K562 (cell line): ENCODE data around the gene KRT31.

Source experiments
- CHCHD3 ChIP-seq: fragments of 250-450 bp; sonication (Bioruptor Pico); IDR thresholded peaks from 2 replicates; pipeline ENCODE4 v2.1.2; 2022; ENCODE audit warnings: mild to moderate bottlenecking
- EGR1 ChIP-seq: fragments of 450-650 bp; conservative IDR thresholded peaks from 2 replicates; pipeline ENCODE4 v1.6.1; 2017; ENCODE audit warnings: mild to moderate bottlenecking
- FOXA1 ChIP-seq: fragments of 450-650 bp; IDR thresholded peaks from 2 replicates; pipeline ENCODE4 v1.6.1; 2016; ENCODE audit warnings: mild to moderate bottlenecking, borderline replicate concordance
- HDGF ChIP-seq: fragments of 450-650 bp; IDR thresholded peaks from 2 replicates; pipeline ENCODE4 v1.6.1; 2016
- KLF16 ChIP-seq: IDR thresholded peaks from 2 replicates; pipeline ENCODE4 v1.6.1; 2016; ENCODE audit warnings: antibody characterized with exemption
- TAF1 ChIP-seq: IDR thresholded peaks from 2 replicates; pipeline ENCODE4 v1.6.1; 2011; ENCODE audit warnings: mild to moderate bottlenecking, low read length, moderate library complexity; ENCODE audit not compliant: insufficient read depth, control insufficient read depth, severe bottlenecking; ENCODE audit errors: extremely low read depth
- ZNF431 ChIP-seq: sonication (generic); formaldehyde crosslinking; IDR thresholded peaks from 2 replicates; pipeline ENCODE4 v1.8.0; 2022; ENCODE audit warnings: mild to moderate bottlenecking, missing genetic modification reagents
- TF ChIP-seq, protein P1 (sequence below), 3 experiments: fragments of 200-800 bp in 1 of 3; fragments of 250-450 bp in 1 of 3; fragments of 450-650 bp in 1 of 3; sonication (Bioruptor Pico) in 1 of 3; sonication (Bioruptor generic) in 1 of 3; formaldehyde crosslinking in 1 of 3; IDR thresholded peaks; 2 replicates each; pipeline versions ENCODE4 v1.6.1 to v1.8.0; 2016 to 2022; ENCODE audit warnings: mild to moderate bottlenecking in 2 of 3, missing genetic modification characterization in 2 of 3, missing compliant biosample characterization in 1 of 3, moderate library complexity in 1 of 3

DNA sequence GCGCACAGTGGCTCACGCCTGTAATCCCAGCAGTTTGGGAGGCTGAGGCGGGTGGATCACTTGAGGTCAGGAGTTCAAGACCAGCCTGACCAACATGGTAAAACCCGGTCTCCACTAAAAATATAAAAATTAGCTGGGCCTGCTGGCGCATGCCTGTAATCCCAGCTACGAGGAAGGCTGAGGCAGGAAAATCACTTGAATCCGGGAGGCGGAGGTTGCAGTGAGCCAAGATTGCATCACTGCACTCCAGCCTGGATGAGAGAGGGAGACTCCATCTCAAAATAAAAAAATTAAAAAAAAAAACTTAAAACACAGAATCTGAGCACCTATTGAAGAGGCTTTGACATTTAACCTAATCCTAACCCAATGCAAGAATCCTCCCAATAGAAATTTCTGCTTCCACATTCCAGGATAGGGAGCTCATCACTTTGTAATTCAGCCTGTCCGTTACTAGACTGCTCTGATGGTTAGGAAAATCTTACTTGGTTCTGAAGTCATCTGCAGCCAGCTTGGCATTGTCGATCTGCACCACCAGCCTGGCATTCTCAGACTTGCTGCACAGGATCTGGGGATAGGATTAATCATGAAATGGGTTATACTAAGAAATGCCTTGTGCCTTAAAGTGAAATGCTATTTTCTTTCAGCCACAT lies 29.9 kb downstream of the KRT31 start:
- TF ChIP-seq TAF1 (no peak), CHCHD3 (CRISPR knock-in tag) (no peak), KLF16 (no peak), ZNF431 (CRISPR knock-in tag) (no peak), FOXA1 (no peak), EGR1 (no peak), HDGF (no peak)
- TF ChIP-seq, protein P1, sequence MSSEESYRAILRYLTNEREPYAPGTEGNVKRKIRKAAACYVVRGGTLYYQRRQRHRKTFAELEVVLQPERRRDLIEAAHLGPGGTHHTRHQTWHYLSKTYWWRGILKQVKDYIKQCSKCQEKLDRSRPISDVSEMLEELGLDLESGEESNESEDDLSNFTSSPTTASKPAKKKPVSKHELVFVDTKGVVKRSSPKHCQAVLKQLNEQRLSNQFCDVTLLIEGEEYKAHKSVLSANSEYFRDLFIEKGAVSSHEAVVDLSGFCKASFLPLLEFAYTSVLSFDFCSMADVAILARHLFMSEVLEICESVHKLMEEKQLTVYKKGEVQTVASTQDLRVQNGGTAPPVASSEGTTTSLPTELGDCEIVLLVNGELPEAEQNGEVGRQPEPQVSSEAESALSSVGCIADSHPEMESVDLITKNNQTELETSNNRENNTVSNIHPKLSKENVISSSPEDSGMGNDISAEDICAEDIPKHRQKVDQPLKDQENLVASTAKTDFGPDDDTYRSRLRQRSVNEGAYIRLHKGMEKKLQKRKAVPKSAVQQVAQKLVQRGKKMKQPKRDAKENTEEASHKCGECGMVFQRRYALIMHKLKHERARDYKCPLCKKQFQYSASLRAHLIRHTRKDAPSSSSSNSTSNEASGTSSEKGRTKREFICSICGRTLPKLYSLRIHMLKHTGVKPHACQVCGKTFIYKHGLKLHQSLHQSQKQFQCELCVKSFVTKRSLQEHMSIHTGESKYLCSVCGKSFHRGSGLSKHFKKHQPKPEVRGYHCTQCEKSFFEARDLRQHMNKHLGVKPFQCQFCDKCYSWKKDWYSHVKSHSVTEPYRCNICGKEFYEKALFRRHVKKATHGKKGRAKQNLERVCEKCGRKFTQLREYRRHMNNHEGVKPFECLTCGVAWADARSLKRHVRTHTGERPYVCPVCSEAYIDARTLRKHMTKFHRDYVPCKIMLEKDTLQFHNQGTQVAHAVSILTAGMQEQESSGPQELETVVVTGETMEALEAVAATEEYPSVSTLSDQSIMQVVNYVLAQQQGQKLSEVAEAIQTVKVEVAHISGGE (CRISPR knock-in tag; IDR thresholded peaks at IDR 0.05) = no peak
